GM21717 (cell line): ENCODE results near the gene TMEM39A.

Experiments
- ATAC-seq: cut with Tn5 transposase; IDR thresholded peaks from one replicate; pipeline ENCODE4 v1.9.1; 2021; ENCODE audit warnings: mild to moderate bottlenecking, moderate library complexity; ENCODE audit not compliant: unreplicated experiment

Gene TMEM39A

DNA sequence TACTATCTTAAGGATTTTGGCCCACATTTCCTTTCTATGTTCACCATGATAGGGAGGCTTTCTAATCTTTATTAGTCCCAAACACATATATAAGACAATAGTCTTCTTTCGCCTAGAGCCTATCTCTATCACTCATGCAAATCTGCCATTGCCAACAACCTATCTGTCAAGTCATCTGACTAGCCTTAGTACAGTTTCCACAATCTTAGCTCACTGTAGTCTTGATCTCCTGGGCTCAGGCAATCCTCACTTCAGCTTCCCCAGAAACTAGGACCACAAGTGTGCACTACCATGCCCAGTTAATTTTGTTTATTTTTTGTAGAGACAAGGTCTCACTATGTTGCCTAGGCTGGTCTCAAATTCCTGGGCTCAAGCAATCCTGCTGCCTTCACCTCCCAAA lies 6.9 kb downstream of the TMEM39A start:
- no peak for ATAC-seq

DNA sequence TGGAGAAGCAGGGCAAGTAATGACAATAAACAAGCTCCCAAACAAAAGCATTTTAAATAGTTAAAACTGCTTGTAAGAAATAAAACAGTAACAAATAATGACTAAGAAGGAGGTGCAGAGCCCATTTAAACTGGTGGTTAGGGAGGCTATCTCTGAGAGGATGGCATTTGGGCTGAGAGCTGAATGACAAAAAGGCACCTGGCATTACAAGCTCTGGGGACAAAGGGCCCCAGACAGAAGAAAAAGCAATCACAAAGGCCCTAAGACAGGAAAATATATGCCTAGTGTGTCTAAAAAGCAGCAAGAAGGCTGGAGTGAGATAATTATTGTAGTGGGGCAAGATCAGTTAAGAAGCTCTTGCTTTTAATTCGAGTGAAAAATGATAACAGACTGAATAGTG lies 9.6 kb downstream of the TMEM39A start:
- ATAC-seq: no peak

DNA sequence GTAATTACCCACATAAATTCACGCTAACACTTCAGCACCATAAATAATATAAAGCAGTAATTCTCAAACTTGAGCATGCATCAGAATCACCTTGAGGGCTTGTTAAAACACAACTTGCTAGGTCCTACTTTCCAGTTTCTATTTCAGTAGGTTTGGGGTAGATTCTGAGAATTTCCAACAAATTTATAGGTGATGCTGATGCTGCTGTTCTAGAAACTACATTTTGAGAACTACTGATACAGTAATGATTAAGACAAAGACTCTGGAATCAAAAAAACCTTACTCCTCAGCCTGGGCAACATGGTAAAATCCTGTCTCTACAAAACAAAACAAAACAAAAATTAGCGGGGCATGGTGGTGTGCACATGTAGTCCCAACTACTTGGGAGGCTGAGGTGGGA lies 18.8 kb downstream of the TMEM39A start:
- ATAC-seq: no peak

DNA sequence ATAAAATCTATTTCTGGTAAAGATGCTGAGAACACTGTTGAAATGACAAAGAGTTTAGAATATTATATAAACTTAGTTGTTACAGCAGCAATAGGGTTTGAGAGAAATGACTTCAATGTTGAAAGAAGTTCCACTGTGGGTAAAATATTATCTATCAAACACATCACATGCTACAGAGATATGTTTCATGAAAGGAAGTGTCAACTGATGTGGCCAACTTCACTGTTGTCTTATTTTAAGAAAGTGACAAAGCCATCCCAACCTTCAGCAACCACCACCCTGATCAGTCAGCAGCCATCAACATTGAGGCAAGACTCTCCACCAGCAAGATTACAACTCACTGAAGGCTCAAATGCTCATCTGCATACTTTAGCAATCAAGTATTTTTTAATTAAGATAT lies 20.2 kb downstream of the TMEM39A start:
- no peak for ATAC-seq

DNA sequence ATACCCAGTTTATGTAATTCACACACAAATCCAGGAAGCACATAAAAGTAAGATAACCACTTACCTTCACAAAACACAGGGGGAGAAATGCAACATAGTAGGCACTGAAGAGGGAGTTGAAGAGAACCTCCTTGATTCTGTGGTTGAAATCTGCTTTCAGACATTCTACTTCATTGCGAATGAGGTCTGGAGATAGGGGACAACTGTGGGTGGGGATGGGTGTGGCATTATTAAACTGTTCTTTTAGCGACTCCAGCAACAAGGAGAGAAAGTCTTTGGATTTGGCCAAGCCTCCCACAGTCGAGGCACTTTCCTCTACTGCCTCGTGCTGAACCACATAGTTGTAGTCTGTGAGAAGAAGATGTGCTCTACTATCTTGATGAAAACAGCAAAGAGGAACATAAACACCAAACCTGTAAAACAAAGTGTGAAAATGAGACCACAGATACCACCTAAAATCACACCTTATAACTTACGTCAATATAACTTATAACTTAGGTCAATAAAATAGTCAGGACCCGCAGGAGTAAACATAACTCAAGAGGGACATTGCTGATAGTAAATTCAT lies 25.6 kb downstream of the TMEM39A start:
- no peak for ATAC-seq

DNA sequence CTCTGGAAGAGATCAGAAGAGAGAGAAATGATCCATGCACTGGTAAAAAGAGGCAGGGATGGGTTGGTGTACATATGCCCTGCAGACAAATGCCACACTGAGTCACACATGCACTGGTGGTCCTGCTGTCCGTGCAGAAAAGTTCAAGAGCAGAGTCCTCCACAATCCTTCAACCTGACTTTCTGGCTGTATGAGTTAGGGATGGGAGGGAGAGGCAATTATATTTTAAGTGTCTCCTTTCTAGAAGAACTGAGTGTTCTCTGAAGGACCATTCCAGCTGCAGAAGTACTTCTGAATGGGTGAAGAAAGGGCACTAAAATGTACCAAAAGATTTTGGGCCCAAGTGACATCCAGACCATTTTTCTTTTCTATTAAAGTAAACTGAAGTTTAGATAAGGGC lies 26.4 kb downstream of the TMEM39A start:
- no peak for ATAC-seq

DNA sequence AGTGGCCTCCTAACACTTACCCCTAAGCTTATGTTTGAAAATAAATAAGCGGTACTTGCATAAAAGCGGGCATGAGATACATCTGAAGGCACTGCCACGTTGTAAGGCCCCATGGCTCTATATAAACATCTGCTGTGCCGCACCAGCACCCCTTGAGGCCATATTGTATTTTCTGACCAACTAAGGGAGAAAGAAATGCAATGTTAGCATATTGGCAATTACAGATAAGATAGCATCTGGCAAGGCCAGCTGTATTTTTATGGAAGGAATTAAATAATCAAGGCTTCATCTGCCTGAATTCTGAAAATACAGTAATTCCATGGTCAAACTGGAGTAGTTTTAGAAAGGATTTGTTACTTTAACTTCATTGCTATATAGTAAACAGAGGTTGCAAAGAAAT lies 28.7 kb downstream of the TMEM39A start:
- ATAC-seq: no peak

DNA sequence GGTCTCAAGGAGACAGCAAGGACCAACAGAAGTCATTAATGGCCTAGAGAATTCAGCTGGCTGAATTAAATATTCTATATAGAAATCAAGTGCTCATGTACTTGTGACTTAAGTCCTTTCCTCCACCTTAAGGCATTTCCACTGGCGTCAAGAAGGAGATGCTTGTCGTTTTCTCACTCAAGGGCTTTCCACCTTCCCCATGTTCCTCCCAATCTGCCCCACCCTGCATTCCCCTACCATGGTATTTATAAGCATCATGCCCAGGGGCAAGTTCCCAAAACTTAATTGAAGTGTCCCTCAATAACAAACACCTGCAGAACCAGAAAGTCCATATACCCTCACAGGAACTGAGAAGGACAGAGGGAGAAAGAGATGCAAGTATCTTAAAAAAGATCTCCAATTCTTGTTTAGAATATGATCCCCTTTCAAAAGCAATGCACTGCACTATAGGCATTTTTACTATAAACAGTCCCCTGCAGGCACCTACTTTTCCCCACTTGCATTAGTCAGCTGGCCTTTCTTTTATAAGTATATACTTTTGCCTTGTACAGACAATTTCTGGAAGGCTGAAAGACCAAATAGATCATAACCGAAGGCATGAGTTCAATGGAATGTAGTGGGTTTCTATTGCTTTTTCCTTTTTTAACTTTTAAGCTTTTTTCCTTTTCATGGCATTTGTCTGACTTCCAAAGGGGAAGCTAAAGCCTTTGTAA lies 29.6 kb downstream of the TMEM39A start:
- ATAC-seq: no peak

DNA sequence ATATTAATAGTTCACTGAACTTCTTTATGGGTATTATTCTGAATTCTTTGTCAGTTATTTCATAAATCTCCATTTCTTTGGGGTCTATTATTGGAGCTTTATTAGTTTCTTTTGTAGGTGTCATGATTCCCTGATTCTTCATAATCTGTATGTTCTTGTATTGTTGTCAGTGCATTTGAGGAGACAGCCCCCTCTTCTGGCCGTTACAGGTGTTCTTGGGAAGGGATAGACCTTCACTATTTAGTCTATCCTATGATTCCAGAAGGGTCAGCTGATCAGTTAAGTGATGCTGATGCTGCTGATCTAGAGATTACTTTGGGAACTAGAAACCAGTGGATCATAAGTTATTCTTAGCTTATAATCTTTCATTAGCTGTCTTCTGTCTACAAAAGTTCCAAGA lies 34.9 kb downstream of the TMEM39A start:
- ATAC-seq: no peak

DNA sequence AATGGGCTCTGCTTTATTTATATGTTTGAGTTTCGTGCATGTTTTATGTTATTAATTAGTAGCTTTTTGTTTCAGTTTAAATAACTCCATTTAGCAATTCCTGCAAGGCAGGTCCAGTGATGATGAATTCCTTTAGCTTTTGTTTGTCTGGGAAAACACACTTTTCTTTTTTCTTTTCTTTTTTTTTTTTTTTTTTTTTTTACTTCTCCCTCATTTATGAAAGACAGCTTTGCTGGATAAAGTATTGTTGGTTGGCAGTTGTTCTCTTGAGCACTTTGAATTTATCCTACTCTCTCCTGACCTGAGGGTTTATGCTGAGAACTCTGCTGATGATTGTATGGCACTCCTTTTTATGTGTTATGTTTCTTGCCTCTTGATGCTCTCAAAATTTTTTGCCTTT lies 35.7 kb downstream of the TMEM39A start:
- ATAC-seq: no peak

DNA sequence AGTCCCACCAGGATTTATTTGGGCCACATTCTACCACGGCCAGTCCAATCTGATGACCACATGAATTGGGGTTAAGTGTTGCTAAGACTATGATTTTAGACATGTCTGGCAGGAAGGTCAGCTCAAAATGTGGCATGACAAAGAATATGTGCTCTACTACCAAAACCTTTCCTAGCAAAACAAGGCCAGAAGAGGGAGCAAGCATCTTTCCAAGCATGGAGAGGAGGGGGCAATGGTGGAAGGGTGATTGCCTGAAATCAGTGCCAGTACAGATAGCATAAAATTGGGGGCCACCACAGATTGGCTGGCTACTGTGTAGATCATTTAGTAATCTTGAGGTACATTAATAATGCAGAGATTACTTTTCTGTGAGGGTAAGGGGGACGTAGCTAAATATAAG lies 43.2 kb downstream of the TMEM39A start:
- no peak for ATAC-seq

DNA sequence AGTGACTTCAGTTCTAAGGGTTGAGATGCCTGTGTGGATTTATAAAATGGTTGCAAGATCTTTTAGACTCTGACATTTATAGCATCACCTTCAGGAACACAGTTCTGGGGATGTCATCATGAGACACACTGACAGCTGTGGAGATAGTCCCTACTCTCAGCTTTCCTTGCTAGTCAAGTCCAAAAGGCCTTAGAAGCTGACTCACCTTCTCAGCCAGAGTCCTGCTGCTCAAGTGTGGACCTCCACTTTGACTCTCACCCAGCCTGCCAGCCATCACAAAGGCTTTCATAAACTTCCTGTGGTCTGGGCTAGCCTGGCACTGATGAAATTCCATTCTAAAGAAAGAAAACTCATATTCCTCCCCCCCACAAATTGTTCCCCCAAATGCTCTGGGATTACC lies 44.8 kb downstream of the TMEM39A start:
- ATAC-seq: no peak

DNA sequence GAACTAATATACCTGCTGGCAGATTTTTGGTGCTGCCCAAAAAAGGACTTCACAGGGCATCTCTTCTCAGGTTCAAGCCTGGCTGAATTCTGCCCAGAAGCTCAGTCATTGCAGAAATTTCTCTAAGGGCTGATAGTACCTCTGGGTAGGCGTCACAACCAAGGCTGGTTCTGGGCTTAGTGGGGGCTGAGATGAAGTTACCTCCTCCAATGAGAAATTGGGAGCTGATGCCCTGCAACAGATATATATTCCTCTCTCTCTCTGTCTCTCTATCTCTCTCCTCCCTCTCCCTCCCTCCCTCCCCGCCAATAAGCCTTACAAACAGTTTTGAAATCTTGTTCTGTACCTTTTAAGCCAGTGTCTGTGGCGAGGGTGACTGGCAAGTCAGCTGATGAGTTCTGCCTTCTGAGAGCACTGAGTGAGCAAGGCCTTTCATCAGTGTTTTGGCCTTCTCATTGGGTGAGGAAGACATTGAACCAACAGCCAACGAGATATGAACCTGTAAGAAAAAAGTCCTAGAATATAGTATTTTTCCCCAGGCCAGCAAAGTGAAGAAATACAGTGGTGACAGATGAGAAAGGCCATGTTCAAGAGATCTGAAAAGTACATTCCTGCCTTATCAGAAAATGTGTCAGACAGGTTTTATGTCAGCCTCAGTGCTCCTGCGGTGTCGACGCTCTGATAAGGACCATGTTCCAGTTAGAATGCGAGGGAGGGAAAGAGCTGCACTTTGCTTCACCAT lies 45.5 kb downstream of the TMEM39A start:
- ATAC-seq: no peak

DNA sequence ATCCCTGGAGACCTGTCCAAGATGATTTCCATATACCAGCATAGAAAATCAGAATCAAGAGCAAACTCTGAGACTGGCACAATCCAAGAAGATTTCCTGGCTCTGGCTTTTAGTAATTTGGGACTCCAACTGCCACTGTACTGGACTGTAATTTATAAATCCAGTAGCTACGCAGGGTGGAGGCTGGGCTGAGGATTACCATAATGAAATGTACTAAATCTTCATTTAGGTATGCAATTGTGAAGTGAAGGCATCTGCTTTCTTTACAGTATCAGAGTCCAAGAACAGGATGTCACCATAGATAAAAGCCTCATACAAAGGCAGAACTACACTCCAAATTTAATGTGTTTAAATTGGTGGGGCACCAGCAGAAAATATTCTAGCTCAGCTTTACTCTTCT lies 46.5 kb downstream of the TMEM39A start:
- no peak for ATAC-seq

DNA sequence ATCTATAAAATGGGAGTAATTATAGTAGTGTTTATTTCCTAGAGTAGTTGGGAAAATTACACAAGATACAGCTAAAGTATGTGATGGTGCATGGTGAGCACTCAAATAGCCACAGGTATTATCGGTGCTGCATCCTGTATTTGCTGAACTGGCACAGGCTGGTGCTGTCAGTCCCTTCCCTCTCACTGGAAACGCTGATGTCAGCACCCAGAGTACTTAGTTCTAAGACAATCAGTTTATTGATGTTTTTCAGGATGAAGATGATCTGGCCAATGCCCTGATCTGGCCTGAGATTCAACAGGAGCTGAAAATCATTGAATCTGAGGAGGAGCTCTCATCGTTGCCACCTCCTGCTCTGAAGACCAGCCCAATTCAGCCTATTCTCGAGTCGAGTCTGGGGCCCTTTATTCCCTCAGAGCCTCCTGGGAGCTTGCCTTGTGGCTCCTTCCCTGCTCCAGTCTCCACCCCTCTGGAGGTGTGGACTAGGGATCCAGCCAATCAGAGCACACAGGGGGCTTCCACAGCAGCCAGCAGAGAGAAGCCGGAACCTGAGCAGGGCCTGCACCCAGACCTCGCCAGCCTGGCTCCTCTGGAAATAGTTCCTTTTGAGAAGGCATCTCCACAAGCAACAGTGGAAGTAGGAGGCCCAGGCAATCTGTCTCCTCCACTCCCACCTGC lies 49.7 kb downstream of the TMEM39A start:
- ATAC-seq: no peak

DNA sequence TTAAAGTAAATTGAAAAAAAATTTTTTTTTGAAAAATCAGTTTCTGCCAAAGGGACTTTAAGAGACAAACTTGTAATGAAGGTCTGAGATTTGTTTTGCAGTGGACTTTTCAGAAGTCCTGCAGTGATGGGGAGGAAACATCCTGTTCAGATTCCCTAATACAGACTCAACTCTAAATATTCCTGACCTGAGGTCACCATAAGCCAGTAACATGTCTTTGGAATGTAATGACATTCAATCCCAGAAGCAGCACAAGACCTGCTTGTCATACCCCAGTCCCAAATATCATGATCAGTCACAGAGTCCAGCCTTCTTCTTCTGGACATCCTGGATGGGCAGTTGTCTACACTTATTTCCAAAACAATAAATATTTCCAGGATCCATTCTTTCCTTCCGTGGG lies 53.6 kb downstream of the TMEM39A start:
- no peak for ATAC-seq

DNA sequence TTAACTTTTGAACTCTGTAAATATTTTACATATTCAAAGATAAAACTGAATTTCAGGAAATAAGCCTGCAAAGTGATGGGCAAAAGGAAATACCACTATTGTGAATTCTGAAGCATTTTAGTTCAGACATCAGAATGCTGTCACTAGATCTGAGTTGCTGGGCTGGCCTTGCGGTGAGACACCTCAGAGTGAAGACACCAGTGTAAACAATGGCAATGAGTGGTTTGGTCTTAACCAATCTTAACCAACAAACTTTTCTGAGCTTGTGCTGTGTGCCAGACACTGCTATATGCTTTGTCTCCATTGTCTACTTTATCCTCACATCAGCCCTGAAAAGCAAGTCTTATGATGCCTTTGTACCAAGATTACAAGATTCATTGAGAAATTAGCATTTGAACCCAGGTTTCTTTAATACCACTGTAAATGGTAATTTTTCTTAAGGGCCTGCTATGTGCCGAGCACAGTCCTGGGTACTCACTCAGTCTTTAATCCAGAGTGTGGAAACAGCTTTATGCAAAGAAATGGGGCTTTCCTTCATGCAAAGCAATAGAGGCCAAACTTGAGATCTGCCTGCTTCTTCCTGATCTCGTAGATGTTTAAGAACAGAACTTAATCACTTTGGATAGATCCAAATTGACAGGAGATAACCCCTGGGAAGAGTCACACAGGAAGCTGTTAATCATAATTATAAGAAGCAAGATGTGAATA lies 55.0 kb downstream of the TMEM39A start:
- ATAC-seq: no peak

DNA sequence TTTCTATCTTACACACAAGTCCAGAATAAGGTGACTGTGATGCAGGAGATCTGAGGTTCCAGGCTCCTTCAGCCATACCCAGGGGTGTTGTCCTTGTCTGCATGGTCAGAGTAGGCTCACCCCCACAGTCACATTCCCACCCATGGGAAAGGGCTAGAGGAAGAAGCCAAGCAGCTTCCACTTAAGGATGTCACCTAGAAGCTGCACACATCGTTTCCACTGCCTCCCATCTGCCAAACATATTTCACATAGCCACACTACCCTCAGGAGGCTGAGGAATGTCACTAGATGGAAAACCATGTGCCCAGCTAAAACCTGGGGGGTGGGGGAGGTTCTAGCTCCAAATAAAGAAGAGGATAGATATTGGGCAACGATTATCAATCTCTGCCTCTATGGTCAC lies 58.1 kb downstream of the TMEM39A start:
- no peak for ATAC-seq

DNA sequence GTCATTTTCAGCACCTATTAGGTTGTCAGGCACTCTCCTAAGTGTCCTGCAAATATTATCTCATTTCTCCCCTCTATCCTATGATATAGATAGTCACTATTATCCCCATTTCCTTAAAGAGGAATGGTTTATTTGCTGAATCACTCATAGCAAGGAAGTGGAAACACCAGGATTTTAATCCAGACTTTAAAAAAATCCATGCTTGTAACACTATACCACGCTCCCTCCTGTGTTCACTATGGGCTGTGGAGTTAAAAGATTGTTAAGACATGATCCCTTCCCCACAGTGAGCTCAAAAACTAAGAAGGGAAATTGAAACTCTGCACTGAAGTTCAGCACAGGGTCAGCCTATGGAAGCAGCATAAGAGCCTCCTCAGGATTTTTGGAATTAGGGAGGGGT lies 60.2 kb downstream of the TMEM39A start:
- no peak for ATAC-seq

DNA sequence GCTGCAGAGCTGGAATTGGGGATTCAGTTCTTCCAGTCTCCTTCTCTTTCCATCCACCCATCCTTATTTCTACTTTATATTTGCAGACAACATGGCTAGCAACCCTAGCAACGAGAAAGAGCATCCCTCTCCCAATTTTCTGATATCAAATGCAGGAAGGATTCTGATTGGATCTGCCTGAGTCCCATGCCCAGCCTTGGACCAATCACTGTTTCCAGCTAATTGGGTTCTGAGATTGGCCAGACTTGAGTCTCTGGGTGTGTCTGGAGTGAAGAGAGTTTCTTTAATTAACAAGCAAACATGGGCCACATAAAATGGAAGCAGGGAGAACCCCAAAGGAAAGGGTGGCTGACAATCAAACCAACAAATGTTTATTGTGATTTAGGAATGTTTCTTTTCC lies 60.6 kb downstream of the TMEM39A start:
- no peak for ATAC-seq
